Activated naive CD4-positive, alpha-beta T cell treated with anti-CD3 and anti-CD28 coated beads, Interleukin-2, amount 50 U/mL, for 24 hours (primary cell): Measurements from ENCODE around the gene TP63.

Source experiments
- H3K27ac Mint-ChIP-seq: one replicate; pipeline ENCODE4 v1.8.0; 2021; ENCODE audit warnings: mild to moderate bottlenecking, mixed read lengths
- H3K27me3 Mint-ChIP-seq: one replicate; pipeline ENCODE4 v1.8.0; 2021; ENCODE audit warnings: mixed read lengths
- H3K36me3 Mint-ChIP-seq: one replicate; pipeline ENCODE4 v1.8.0; 2021; ENCODE audit warnings: mixed read lengths
- H3K4me1 Mint-ChIP-seq: one replicate; pipeline ENCODE4 v1.8.0; 2021; ENCODE audit warnings: mixed read lengths
- H3K4me3 Mint-ChIP-seq: one replicate; pipeline ENCODE4 v1.8.0; 2021; ENCODE audit warnings: mild to moderate bottlenecking, mixed read lengths
- H3K9me3 Mint-ChIP-seq: one replicate; pipeline ENCODE4 v1.8.0; 2021; ENCODE audit warnings: mixed read lengths

TP63 gene

DNA sequence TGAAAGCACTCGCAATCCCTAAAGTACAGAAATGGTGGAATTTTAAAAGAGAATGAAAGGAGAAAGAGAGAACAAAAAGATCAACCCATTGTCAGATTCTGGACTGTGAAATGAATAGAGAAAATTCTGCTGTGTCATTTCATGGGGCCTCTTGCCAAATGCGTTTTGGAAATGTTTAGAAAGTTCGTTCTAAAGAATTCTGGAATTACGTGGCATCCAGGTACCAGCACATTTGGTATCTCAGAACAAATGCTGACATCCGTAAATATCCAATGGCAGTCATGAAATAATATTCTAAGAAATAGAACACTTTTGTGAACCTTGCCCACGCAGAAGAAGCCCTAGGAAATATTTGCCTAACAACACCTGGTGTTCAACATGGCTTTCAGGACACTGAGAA is 270.3 kb downstream of the TP63 start:
- no peak overlapping the region for H3K27ac Mint-ChIP-seq
- no peaks in the 10 kb centered on the region for H3K4me1 Mint-ChIP-seq
- H3K27me3 Mint-ChIP-seq: no peaks in the 10 kb centered on the region
- no peaks in the 10 kb centered on the region for H3K36me3 Mint-ChIP-seq
- no peaks in the 10 kb centered on the region for H3K9me3 Mint-ChIP-seq
- H3K4me3 Mint-ChIP-seq: no peak overlapping the region

DNA sequence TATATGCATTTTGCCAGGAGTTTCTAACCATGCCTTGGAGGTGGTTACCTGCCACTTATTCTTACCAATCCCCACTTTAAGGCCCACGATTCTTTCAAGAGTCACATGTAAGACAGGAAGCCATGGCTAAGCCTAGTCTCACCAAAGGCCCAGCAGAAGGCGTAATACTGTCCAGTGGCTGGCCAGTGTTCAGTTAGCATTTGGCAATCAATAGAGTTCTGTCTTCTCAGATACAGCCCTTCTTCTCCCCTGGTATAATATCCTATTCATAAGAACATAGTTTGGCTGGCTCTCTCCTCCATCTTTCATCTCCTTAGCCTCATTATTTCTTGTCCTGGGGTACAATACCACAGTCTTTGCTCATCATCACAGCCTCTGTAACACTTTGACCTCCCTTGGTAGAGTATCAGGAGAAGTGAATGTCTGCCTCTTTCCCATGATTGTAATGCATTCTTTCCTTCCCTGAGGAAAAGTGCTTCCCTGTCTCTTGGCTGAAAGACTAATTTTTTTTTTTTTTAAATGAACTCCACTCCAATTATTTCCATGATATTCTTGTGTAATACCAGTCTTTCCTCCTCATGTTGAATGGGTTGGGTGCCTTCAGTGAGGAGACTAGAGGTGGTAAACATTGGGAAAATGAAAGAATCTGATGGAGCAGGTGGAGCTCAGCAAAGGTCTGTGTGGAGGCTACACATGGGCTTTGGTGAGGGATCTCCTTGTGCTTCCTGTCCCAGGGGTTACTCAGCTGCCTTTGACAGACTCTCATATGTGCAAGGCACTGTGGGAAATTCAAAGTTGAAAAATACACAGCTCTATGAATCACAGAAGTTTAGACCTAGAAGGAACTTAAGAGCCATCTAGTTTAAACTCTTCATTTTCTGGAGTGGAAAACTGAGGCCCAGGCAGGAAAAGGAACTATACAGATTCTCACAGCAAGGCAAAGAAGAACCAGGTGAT is 271.3 kb downstream of the TP63 start:
- no peak overlapping the region for H3K4me3 Mint-ChIP-seq

DNA sequence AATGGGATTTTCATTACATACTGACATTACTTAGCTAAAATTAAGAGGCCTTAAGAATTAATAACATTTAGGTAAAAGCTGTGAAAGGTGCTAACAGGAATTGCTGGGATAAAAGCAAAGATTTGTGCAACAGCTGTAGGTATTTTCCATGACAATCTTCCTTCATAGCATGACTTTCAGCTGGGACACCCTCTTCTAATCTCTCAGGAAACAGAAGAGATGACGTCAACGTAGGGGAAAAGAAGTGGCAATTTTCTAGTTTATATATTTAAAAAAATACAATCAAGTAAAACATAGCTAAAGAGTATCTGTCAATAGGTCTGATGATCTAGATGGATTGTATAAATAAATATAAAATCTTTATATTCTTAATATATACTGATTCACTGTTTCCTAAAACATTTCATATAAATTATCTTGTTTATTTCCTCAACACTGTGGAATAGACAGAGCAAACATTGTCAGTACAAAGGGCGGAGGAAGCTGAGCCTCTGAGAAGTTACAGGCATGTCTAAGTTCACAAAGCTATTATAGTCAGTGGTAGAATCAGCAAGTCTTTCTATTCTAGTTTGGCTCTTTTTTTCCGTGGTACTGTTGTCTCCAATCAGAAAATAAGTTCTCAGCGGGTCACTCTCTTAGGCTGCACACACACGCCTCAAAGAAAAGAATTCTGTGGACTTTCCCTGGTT is 272.5 kb downstream of the TP63 start:
- peaks cover 4% of the 10 kb centered on the region for H3K27me3 Mint-ChIP-seq
- H3K9me3 Mint-ChIP-seq: no peaks in the 10 kb centered on the region
- no peak overlapping the region for H3K27ac Mint-ChIP-seq
- no peak overlapping the region for H3K4me3 Mint-ChIP-seq
- no peaks in the 10 kb centered on the region for H3K4me1 Mint-ChIP-seq
- no peaks in the 10 kb centered on the region for H3K36me3 Mint-ChIP-seq

More for the DNA sequence above, 271.3 kb downstream of the TP63 start:
- H3K27me3 Mint-ChIP-seq: peaks cover 4% of the 10 kb centered on the region
- no peaks in the 10 kb centered on the region for H3K4me1 Mint-ChIP-seq
- H3K9me3 Mint-ChIP-seq: no peaks in the 10 kb centered on the region
- no peaks in the 10 kb centered on the region for H3K36me3 Mint-ChIP-seq
- H3K27ac Mint-ChIP-seq: no peak overlapping the region

DNA sequence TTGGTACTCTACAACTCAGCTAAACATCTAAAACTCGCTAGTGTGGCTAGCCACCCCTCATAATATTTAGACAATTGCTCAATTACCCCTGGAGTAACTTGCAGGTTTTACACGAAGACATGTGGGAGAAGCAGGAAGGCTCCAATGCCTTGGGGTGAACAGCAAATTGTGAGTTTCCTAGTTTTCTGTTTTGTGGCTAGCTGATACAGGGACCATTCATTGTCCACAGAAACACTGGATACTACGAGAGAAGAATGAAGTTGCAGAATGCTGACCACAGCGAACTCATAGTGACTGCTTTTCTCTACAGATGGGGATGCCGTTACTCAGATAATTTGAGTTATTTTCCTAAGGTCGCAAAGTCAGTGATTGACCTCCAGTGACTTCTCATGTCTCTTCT is 276.6 kb downstream of the TP63 start:
- no peaks in the 10 kb centered on the region for H3K36me3 Mint-ChIP-seq
- H3K27ac Mint-ChIP-seq: no peak overlapping the region
- H3K4me1 Mint-ChIP-seq: no peaks in the 10 kb centered on the region
- H3K27me3 Mint-ChIP-seq: peaks cover 4% of the 10 kb centered on the region
- no peaks in the 10 kb centered on the region for H3K9me3 Mint-ChIP-seq
- H3K4me3 Mint-ChIP-seq: no peak overlapping the region

DNA sequence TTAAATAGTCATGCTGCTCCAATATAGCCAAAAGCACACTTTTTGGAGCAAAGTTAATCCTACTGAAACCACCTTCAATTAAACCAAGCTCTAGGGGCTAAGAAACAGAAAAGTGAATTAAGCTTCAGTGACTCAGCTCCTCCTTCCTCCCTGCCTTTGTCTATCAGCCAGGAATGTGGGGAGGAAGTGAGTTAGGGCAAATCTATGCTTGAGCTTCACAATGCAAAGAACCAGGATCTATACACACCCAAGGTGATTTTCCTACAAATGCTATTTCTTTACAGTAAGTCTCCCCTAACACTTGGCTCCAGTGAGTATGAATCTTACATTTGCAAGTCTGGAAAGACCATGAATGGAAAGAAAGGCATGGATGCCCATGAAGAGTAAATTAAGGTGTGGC is 277.5 kb downstream of the TP63 start:
- Mint-ChIP-seq H3K4me1 (no peaks in the 10 kb centered on the region), H3K36me3 (no peaks in the 10 kb centered on the region), H3K27ac (no peak overlapping the region), H3K27me3 (peaks cover 6% of the 10 kb centered on the region), H3K9me3 (no peaks in the 10 kb centered on the region), H3K4me3 (no peak overlapping the region)

DNA sequence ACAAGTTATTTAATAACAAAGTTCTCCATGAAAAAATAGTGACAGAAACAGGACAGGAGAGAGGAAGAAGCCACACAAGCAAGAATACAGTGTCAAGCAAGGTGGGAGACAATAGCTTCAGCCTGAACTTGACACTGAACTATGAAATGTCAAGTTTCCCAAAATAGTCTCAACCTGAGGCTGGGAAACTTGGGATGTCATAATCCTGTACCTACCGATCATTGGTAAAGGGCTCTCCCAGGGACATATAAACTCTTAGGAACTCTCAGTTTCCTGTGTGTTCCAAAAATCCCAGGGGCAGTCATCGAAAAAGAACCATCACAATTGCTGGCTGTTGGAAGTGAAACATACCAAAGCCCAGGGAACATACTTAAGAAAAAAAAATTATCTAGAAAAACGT is 277.9 kb downstream of the TP63 start:
- H3K9me3 Mint-ChIP-seq: no peaks in the 10 kb centered on the region
- H3K36me3 Mint-ChIP-seq: no peaks in the 10 kb centered on the region
- no peak overlapping the region for H3K27ac Mint-ChIP-seq
- H3K4me1 Mint-ChIP-seq: no peaks in the 10 kb centered on the region
- peaks cover 9% of the 10 kb centered on the region for H3K27me3 Mint-ChIP-seq
- H3K4me3 Mint-ChIP-seq: no peak overlapping the region

DNA sequence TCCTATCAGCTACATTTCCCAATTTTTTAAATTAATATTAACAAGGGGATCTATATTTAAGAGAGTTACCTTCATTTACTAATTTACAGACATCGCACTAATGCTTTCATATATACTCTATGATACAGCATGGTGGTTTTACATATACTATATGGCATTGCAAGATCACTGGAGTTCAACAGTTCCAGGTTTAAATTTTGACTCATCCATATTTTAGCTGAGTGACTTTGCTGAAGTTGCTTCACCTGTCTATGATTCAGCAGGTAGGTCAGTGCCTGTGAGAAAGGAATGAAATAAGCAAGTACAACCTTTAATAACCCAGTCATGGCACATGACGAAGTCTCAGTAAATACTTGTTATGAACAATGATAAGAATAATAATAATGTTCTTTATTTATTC is 278.4 kb downstream of the TP63 start:
- Mint-ChIP-seq H3K9me3 (no peaks in the 10 kb centered on the region), H3K36me3 (no peaks in the 10 kb centered on the region), H3K4me3 (no peak overlapping the region), H3K27me3 (peaks cover 9% of the 10 kb centered on the region), H3K4me1 (no peaks in the 10 kb centered on the region), H3K27ac (no peak overlapping the region)

DNA sequence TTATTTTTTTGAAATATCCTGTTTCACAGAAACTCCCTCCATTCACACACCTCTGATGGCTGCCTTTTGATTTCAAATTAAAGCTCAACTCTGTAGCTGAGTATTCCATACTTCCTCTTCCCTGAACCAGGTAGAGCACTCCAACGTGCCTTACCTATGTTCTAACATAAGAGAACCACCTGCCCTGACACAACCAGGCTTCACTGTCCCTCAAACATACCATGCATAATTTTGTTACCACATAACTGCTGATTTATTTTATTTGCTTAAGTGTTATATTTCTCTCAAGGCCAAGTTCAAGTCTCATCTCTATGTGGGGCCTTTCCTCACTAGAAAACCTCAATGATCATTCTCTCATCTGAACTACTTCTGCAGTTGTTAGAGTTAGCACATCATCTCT is 279.8 kb downstream of the TP63 start:
- no peak overlapping the region for H3K4me3 Mint-ChIP-seq
- no peaks in the 10 kb centered on the region for H3K9me3 Mint-ChIP-seq
- H3K27ac Mint-ChIP-seq: no peak overlapping the region
- H3K27me3 Mint-ChIP-seq: peaks cover 9% of the 10 kb centered on the region
- no peaks in the 10 kb centered on the region for H3K4me1 Mint-ChIP-seq
- no peaks in the 10 kb centered on the region for H3K36me3 Mint-ChIP-seq

DNA sequence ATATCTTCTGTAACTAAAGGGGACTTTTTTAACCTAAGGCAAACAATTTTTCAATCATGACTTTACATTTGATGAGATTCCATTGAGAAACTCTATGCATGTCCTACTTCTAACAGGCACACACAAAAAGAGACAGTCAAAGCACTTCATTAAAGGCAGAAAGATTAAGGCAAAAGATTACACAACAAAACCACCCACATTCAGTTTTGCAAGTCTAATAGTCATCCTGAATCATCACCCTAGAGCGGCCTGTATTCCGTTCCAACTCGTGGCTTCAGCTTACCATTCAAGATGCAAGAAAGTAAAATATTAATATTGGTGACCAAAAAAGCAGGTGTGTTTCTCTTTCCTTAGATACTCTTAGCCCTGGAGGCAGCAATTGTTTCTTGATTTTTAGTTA is 283.6 kb downstream of the TP63 start:
- no peaks in the 10 kb centered on the region for H3K9me3 Mint-ChIP-seq

DNA sequence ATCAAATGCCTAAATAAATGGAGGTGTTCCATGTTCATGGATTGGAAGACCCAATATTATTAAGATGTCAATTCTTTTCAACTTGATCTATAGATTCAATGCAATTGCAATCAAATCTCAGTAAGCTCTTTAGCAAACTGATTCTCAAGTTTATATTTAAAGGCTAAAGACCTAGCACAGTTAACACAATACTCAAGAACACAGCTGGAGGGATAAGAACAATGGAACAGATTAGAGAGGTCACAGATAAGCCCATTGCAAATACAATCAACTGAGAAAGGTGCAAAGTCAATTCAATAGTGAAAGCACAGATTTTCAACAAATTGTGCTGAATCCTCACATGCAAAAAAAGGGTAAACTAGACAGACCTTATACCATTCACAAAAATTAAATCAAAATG is 290.6 kb downstream of the TP63 start:
- Mint-ChIP-seq H3K4me1 (no peaks in the 10 kb centered on the region), H3K27me3 (no peaks in the 10 kb centered on the region), H3K27ac (no peak overlapping the region), H3K9me3 (no peaks in the 10 kb centered on the region), H3K4me3 (no peak overlapping the region), H3K36me3 (no peaks in the 10 kb centered on the region)

More for the DNA sequence above, 283.6 kb downstream of the TP63 start:
- no peaks in the 10 kb centered on the region for H3K36me3 Mint-ChIP-seq
- H3K27ac Mint-ChIP-seq: no peak overlapping the region
- no peaks in the 10 kb centered on the region for H3K4me1 Mint-ChIP-seq
- H3K27me3 Mint-ChIP-seq: peaks cover 4% of the 10 kb centered on the region
- no peak overlapping the region for H3K4me3 Mint-ChIP-seq

DNA sequence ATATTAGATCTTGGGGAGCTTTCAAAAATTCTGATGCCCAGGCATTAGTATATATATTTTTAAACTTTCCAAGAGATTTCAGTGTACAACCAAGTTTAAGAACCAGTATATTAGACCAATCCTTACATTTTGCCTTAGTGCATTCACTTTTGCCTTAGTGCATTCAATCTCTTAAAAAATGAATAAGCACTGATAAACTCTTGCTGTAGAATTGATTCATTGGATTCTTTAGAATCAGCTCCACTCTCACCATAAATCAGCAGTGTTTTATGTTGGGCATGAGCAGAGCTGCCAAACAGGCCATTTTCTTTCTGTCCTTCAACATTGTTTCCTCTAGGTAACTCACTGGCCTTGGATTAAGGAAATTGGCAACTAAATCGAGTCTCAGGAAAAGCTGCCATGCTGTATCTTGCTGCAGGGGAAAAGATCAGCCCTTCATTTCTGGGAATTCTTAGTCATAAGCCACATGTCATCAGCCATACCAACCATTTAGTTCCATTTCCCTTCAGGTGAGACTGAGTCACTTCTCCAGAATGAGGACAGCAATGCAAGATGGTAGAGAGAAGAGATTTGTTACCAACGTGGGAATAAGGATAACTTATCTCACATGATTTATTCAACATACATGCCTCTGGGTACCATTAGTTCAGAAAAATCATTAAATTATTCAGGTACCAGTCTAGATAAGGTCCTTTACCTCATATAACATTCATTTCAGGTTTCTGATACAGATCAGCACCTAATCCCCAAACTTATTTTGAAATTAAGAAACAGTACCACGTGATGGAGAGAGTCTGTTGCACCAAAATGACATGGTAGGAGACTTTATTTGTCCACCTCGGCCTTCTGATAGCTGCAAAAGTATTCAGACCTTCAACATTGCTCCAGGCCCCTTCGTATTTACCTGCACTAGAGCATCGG is 297.0 kb downstream of the TP63 start:
- no peaks in the 10 kb centered on the region for H3K9me3 Mint-ChIP-seq
- peak overlapping the region; percentile 30 for H3K27ac Mint-ChIP-seq
- H3K4me3 Mint-ChIP-seq: no peak overlapping the region
- H3K4me1 Mint-ChIP-seq: peaks cover 22% of the 10 kb centered on the region
- H3K27me3 Mint-ChIP-seq: peaks cover 2% of the 10 kb centered on the region
- no peaks in the 10 kb centered on the region for H3K36me3 Mint-ChIP-seq

DNA sequence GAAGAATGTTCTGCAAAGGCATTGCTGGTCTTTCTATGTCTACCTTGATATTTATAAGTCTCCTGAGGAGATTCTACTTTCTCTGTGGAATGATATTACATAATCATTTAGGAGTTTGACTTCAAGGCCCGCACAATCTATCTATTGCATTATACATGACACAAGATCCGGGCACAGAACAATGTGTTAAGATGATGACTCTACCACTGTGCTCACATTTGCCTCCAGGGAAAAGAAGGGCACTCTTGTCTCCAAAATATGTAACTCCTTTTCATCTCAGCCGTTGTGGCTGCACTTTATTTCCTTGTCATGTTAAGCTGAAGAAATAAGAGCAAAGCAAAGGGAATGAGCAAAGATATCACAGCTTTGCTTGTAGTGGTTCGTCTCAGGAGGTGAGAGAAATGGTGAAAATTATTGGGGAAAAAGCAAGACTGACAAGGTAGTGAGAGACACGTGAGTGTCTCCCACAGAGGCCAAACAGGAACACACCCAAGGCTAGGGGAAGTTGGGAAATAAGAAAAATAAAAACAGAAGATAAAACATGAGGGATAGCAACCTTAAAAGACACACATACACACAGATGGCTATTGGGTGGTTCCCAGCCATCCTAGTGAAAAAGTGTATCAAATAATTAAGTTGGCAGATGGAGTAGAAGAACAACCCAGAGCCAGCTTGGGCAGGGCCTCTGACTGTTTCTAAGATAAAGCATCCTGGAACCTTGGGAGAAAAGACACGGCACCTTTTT is 305.2 kb downstream of the TP63 start:
- Mint-ChIP-seq H3K4me1 (no peaks in the 10 kb centered on the region), H3K27me3 (peaks cover 2% of the 10 kb centered on the region), H3K27ac (no peak overlapping the region), H3K4me3 (no peak overlapping the region), H3K36me3 (peaks cover 2% of the 10 kb centered on the region), H3K9me3 (no peaks in the 10 kb centered on the region)

DNA sequence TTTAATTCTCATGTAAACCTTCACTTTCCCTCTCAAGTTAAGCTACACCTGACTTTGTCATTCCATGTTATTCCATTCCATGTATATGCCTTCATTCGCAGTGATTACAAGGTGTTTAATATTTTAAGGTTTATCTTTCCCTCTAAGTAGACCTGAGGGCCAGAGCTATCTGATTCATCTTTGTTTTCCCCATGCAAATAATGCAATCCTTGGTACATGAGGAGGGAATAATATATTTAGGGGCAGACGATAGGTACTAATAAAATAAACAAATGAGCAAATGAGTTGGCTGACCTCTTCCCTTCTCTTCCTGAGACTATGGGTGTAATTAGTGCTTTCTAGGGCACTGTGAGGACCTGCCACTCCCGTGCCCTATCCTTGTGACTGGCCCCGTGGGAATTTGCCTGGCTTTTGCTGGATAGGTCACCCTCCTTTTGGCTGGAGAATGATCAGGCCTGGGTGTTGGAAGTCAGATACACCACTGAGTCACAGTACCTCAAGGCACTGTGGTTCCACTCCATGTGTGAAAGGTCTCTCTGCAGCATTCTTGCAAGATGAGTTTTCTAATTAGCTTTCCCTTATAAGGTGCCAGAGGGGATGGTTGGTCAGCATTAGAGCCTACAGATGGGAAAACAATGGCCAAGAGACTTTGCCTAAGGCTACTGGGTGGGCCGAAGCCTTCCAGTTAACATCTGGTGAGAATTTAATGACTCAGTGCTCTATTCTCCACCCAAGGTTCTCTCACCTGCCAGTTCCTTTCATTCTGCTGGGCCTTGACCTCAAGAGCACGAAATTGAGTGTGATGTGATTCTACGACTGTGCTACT is 306.3 kb downstream of the TP63 start:
- Mint-ChIP-seq H3K27ac (no peak overlapping the region), H3K4me3 (no peak overlapping the region), H3K4me1 (peaks cover 4% of the 10 kb centered on the region), H3K36me3 (peaks cover 2% of the 10 kb centered on the region), H3K9me3 (no peaks in the 10 kb centered on the region), H3K27me3 (peaks cover 2% of the 10 kb centered on the region)

DNA sequence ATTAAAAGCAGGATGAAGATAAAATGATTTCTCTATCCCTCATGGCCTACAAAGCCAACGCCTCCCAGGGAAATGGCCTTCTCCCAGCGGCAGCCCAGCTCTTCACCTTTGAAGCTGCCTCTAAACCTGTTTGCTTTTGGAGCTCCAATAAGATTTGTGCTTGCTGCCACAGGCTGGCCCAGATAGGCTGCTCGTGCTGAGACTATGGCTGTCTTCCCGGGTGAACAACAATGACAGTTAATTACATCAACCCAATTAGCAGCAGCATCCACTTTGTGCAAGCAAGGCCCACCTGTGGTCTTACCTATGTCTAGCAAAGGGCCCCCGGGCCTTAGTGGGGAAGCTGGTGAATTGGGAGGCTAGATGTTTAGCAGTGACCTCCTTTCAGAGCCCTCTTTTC is 309.9 kb downstream of the TP63 start:
- Mint-ChIP-seq H3K9me3 (no peaks in the 10 kb centered on the region), H3K27me3 (no peaks in the 10 kb centered on the region), H3K4me1 (peaks cover 4% of the 10 kb centered on the region), H3K27ac (no peak overlapping the region), H3K4me3 (no peak overlapping the region), H3K36me3 (no peaks in the 10 kb centered on the region)
